Measurements from ENCODE around the gene LRRC74B. TPM values are rescaled to one million over a fixed set of nuclear protein-coding genes. Genes with fewer than 3 reads are reported as not detected.

Gene LRRC74B
- total RNA-seq, 4 donors from 2014 or later, result 0.14 to 0.18 TPM; not detected in 2

- no peak for TF ChIP-seq POLR2A (IDR thresholded peaks at IDR 0.05)
- no peak for TF ChIP-seq CTCF (IDR thresholded peaks at IDR 0.05)
- Histone ChIP-seq H3K4me1 (peaks cover 0 to 7% of the 10 kb centered on the region in 2 donors), H3K4me3 (no peak overlapping the region), H3K36me3 (no peaks in the 10 kb centered on the region), H3K27ac (no peak overlapping the region), H3K27me3 (no peaks in the 10 kb centered on the region), H3K9me3 (no peaks in the 10 kb centered on the region)
- no peak for DNase-seq
- intact Hi-C loops (cut with DNase I; ENCODE audit: low total_unique reads), result no loop called here
Observed at GRCh38 chr22:21028277-21029251, 17.2 kb upstream of the LRRC74B start.

- Histone ChIP-seq H3K4me1 (peaks cover 0 to 7% of the 10 kb centered on the region in 2 donors), H3K27ac (no peak overlapping the region), H3K4me3 (no peak overlapping the region), H3K9me3 (no peaks in the 10 kb centered on the region), H3K36me3 (no peaks in the 10 kb centered on the region), H3K27me3 (no peaks in the 10 kb centered on the region)
- TF ChIP-seq POLR2A (IDR thresholded peaks at IDR 0.05) (no peak), CTCF (IDR thresholded peaks at IDR 0.05) (no peak)
- intact Hi-C loops (cut with DNase I; ENCODE audit: low total_unique reads), result no loop called here
- no peak for DNase-seq
Observed at GRCh38 chr22:21029486-21030025, 16.2 kb upstream of the LRRC74B start.

- Histone ChIP-seq H3K4me1 (peaks cover 0 to 7% of the 10 kb centered on the region in 2 donors), H3K27me3 (no peaks in the 10 kb centered on the region), H3K36me3 (no peaks in the 10 kb centered on the region), H3K9me3 (no peaks in the 10 kb centered on the region), H3K27ac (no peak overlapping the region), H3K4me3 (no peak overlapping the region)
- DNase-seq, result no peak
- intact Hi-C loops (cut with DNase I; ENCODE audit: low total_unique reads), result no loop called here
- TF ChIP-seq CTCF (IDR thresholded peaks at IDR 0.05), result no peak
- no peak for TF ChIP-seq POLR2A (IDR thresholded peaks at IDR 0.05)
Observed at GRCh38 chr22:21030032-21030431, 15.7 kb upstream of the LRRC74B start.

- DNase-seq, result no peak
- no peaks in the 10 kb centered on the region for H3K27me3 ChIP-seq
Observed at GRCh38 chr22:21030621-21031544, 14.9 kb upstream of the LRRC74B start.

More at GRCh38 chr22:21030621-21031544, 14.9 kb upstream of the LRRC74B start:
- H3K9me3 ChIP-seq, result no peaks in the 10 kb centered on the region
- H3K27ac ChIP-seq, result no peak overlapping the region
- H3K36me3 ChIP-seq, result no peaks in the 10 kb centered on the region
- intact Hi-C loops (cut with DNase I; ENCODE audit: low total_unique reads), result no loop called here
- no peak overlapping the region for H3K4me3 ChIP-seq
- TF ChIP-seq CTCF (IDR thresholded peaks at IDR 0.05), result no peak
- TF ChIP-seq POLR2A (IDR thresholded peaks at IDR 0.05), result no peak
- peaks cover 0 to 7% of the 10 kb centered on the region in 2 donors for H3K4me1 ChIP-seq

Measured in uterus (tissue), 4 donors.